ENCODE data around the gene SLC25A18.

DNA sequence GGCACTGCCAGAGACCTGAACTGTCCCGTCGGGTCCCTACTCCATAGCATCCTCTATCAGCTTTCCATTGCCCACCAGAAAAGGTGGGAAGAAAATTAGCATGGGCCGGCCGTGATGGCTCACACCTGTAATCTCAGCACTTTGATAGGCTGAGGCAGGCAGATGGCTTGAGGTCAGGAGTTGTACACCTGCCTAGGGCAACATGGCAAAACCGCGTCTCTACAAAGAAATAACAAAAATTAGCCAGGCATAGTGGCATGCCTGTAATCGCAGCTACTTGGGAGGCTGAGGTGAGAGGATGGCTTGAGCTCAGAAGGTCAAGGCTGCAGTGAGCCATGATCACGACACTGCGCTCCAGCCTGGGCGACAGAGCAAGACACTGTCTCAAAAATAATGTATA is 3.5 kb downstream of the SLC25A18 start:
- TF ChIP-seq ZNF274 (IDR thresholded peaks at IDR 0.05; ENCODE audit: low read depth, low read length): no peak
- no peak for TF ChIP-seq SUZ12 (IDR thresholded peaks at IDR 0.05; ENCODE audit: extremely low read depth, insufficient read depth, insufficient read length)
- TF ChIP-seq YY1 (IDR thresholded peaks at IDR 0.05; ENCODE audit: insufficient read depth, insufficient read length): no peak

Data from NT2/D1 (cell line).